HG03460 (cell line): ENCODE data around the gene CCDC146.
"Not testable (repeated sequence)": the region's sequence is repeated elsewhere in the genome, so short reads cannot be mapped to it uniquely, and the experiment has no call there.

ENCODE experiments used
- ATAC-seq: cut with Tn5 transposase; IDR thresholded peaks from one replicate; pipeline ENCODE4 v1.9.1; 2021; ENCODE audit not compliant: unreplicated experiment

Gene CCDC146

GRCh38 chr7:77152232-77152631, 29.8 kb downstream of the CCDC146 start:
- ATAC-seq, result not testable (repeated sequence)

- peak; percentile 36 for ATAC-seq
Measured at GRCh38 chr7:77154917-77155464, 32.6 kb downstream of the CCDC146 start.

GRCh38 chr7:77155601-77156377, 33.4 kb downstream of the CCDC146 start:
- ATAC-seq, result not testable (repeated sequence)

GRCh38 chr7:77157034-77157433, 34.6 kb downstream of the CCDC146 start:
- ATAC-seq, result peak; percentile 73

- peak; percentile 74 for ATAC-seq
Measured at GRCh38 chr7:77157446-77157845, 35.0 kb downstream of the CCDC146 start.

- ATAC-seq, result not testable (repeated sequence)
Measured at GRCh38 chr7:77171073-77171472, 48.7 kb downstream of the CCDC146 start.

- not testable (repeated sequence) for ATAC-seq
Measured at GRCh38 chr7:77172437-77173172, 50.2 kb downstream of the CCDC146 start.

GRCh38 chr7:77174418-77174817, 52.0 kb downstream of the CCDC146 start:
- not testable (repeated sequence) for ATAC-seq

GRCh38 chr7:77175274-77175800, 52.9 kb downstream of the CCDC146 start:
- ATAC-seq, result peak; percentile 71

- ATAC-seq, result not testable (repeated sequence)
Measured at GRCh38 chr7:77177321-77177904, 55.0 kb downstream of the CCDC146 start.

- not testable (repeated sequence) for ATAC-seq
Measured at GRCh38 chr7:77178024-77178423, 55.6 kb downstream of the CCDC146 start.

- ATAC-seq, result no peak
Measured at GRCh38 chr7:77181015-77181595, 58.7 kb downstream of the CCDC146 start.

- ATAC-seq, result no peak
Measured at GRCh38 chr7:77181734-77182133, 59.3 kb downstream of the CCDC146 start.

GRCh38 chr7:77182261-77182660, 59.8 kb downstream of the CCDC146 start:
- ATAC-seq, result no peak

GRCh38 chr7:77184463-77184862, 62.0 kb downstream of the CCDC146 start:
- no peak for ATAC-seq

- no peak for ATAC-seq
Measured at GRCh38 chr7:77184990-77185389, 62.6 kb downstream of the CCDC146 start.

- no peak for ATAC-seq
Measured at GRCh38 chr7:77185866-77186265, 63.5 kb downstream of the CCDC146 start.

GRCh38 chr7:77188731-77189437, 66.5 kb downstream of the CCDC146 start:
- no peak for ATAC-seq

- ATAC-seq, result no peak
Measured at GRCh38 chr7:77197141-77197540, 74.7 kb downstream of the CCDC146 start.
